A549 treated with ZK216348 at 1 μM for 4 hours (cell line): ENCODE data around the gene OXT. TPM values are rescaled to one million over a fixed set of nuclear protein-coding genes. Genes with fewer than 3 reads are reported as not detected.

Experiments
- total RNA-seq: library from RNA; stranded (reverse); fragments of 200-300 nt; extraction: Qiagen RNA extraction; gene quantifications from 5 replicates; pipeline ENCODE4 v1.2.3, GENCODE V29; 2022; ENCODE audit warnings: low read depth

The OXT gene
- total RNA-seq = not detected in 5 replicates

GRCh38 chr20:3071610-3072529, at the start of gene OXT:
Gene OXT (plus strand): TSS chr20:3071620. CDS start chr20:3071656, 36 bp downstream.

GRCh38 chr20:3043322-3043721, 28.1 kb upstream of the OXT start, which contains the start of gene GNRH2:
Gene GNRH2 (plus strand): TSS chr20:3043622. CDS start chr20:3044415, 793 bp downstream.

GRCh38 chr20:3045816-3046676, 25.4 kb upstream of the OXT start, which contains the start of gene MRPS26:
Gene MRPS26 (plus strand): TSS chr20:3046052. CDS start chr20:3046069, 17 bp downstream.

GRCh38 chr20:3084283-3084985, 13.0 kb downstream of the OXT start, which contains the start of gene AVP:
Gene AVP (minus strand): TSS chr20:3084724. CDS start chr20:3084674, 50 bp downstream.

Other genes starting within 250 kb of the OXT start
- 14.1 to 32.5 TPM (median 29.0 TPM) in 5 replicates for gene PCED1A, start 231.0 kb upstream of the OXT start, total RNA-seq
- 19.3 to 40.0 TPM (median 32.3 TPM) in 5 replicates for gene VPS16, start 230.9 kb upstream of the OXT start, total RNA-seq
- 31.9 to 43.1 TPM (median 39.8 TPM) in 5 replicates for gene PTPRA, start 198.1 kb upstream of the OXT start, total RNA-seq
- 0.36 to 0.47 TPM in 2 of 5 replicates, not detected in the others for gene GNRH2, start 28.0 kb upstream of the OXT start, total RNA-seq
- gene MRPS26, start 25.6 kb upstream of the OXT start, total RNA-seq = 89.5 to 167 TPM (median 155 TPM) in 5 replicates
- gene AVP, start 13.1 kb downstream of the OXT start, total RNA-seq = not detected in 5 replicates
- 43.3 to 49.5 TPM (median 45.9 TPM) in 5 replicates for gene FASTKD5, start 88.2 kb downstream of the OXT start, total RNA-seq
- 3.7 to 5.3 TPM (median 4.4 TPM) in 5 replicates for gene UBOX5, start 88.2 kb downstream of the OXT start, total RNA-seq
- 2.5 to 5.2 TPM (median 4.0 TPM) in 5 replicates for gene LZTS3, start 101.9 kb downstream of the OXT start, total RNA-seq
- 68.6 to 110 TPM (median 100.0 TPM) in 5 replicates for gene DDRGK1, start 133.1 kb downstream of the OXT start, total RNA-seq
- 108 to 135 TPM (median 124 TPM) in 5 replicates for gene ITPA, start 137.9 kb downstream of the OXT start, total RNA-seq
- 3.6 to 9.5 TPM (median 6.9 TPM) in 5 replicates for gene SLC4A11, start 167.6 kb downstream of the OXT start, total RNA-seq